Fibroblast of pulmonary artery (primary cell): ENCODE measurements around the gene PCGF2.
A peak's percentile ranks its signal among the peaks of the same experiment; 100 is the strongest.

Source experiments
- DNase-seq: peaks from one replicate; pipeline ENCODE4 v3.0.0-alpha.2; 2010; ENCODE audit warnings: low read depth
- H3K4me3 ChIP-seq: replicated peaks from 2 replicates; pipeline ENCODE4 v1.5.1; 2011; ENCODE audit warnings: low read depth, mild to moderate bottlenecking, control low read depth, low read length, moderate library complexity
- CTCF ChIP-seq: IDR thresholded peaks from 2 replicates; pipeline ENCODE4 v1.5.1; 2011; ENCODE audit warnings: mild to moderate bottlenecking, control low read depth, low read length, inconsistent platforms; ENCODE audit errors: missing control alignments

The PCGF2 gene

GRCh38 chr17:38768417-38768816 lies 20.3 kb upstream of the PCGF2 start:
- no peak for DNase-seq
- H3K4me3 ChIP-seq = no peak overlapping the region
- no peak for TF ChIP-seq CTCF

- TF ChIP-seq CTCF = no peak
- H3K4me3 ChIP-seq = no peak overlapping the region
- no peak for DNase-seq
Observed at GRCh38 chr17:38766341-38766740, 18.2 kb upstream of the PCGF2 start.

DNA sequence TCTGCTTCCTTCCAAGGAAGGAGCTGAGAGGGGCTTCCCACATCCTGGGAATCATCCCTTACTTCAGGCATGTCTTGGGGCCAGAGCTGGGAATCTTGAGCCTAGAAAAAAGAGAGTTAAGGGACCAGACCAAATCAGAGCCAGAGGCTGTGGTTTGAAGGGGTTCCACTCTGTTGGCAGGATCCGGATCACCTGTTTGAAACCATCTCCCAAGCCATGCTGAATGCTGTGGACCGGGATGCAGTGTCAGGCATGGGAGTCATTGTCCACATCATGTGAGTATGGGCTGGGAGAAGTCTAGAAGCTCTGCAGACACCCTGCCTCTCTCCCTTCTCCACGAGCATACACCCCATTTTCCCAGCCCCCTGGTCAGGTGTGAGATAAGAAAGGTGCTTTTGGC lies 14.1 kb upstream of the PCGF2 start:
- no peak overlapping the region for H3K4me3 ChIP-seq
- TF ChIP-seq CTCF = no peak
- DNase-seq = no peak

GRCh38 chr17:38761612-38762011 lies 13.5 kb upstream of the PCGF2 start:
- DNase-seq = peak; percentile 43
- no peak overlapping the region for H3K4me3 ChIP-seq
- peak; percentile 46 for TF ChIP-seq CTCF

DNA sequence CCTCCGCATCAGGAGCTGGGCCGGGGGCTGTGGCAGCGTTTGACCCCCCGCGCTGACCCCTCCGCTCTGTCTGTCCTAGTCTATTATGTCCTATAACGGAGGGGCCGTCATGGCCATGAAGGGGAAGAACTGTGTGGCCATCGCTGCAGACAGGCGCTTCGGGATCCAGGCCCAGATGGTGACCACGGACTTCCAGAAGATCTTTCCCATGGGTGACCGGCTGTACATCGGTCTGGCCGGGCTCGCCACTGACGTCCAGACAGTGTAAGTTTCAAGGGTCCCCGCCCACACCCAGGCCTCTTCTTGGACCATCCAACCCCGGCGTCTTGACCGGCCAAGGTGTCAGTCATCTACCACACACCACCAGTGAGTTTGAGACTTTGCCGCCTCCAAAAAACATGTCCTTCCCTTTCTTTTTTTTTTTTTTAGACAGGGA lies 5.0 kb upstream of the PCGF2 start:
- TF ChIP-seq CTCF = no peak
- no peak for DNase-seq
- peak overlapping the region; percentile 99 for H3K4me3 ChIP-seq

- peak; percentile 100 for DNase-seq
Observed at GRCh38 chr17:38752308-38753070, 4.4 kb upstream of the PCGF2 start, which contains the start of gene PSMB3. Gene PSMB3 (plus strand): TSS chr17:38752741. CDS start chr17:38752827, 86 bp downstream.

More at GRCh38 chr17:38752308-38753070, 4.4 kb upstream of the PCGF2 start, which contains the start of gene PSMB3:
- peak within 1 kb of the TSS; percentile 99 for H3K4me3 ChIP-seq
- no peak for TF ChIP-seq CTCF
